T-helper 1 cell treated with Interleukin-12 subunit alpha and Interleukin-12 subunit beta and Interleukin-4 antibody, amounts not matched to agents 30 μg/mL and 1 μg/mL, for 36 hours (primary cell): ENCODE data around the gene IDUA.

Experiments
- H3K27ac Mint-ChIP-seq: one replicate; pipeline ENCODE4 v1.8.0; 2021; ENCODE audit warnings: mild to moderate bottlenecking, mixed read lengths
- H3K27me3 Mint-ChIP-seq: one replicate; pipeline ENCODE4 v1.8.0; 2021; ENCODE audit warnings: low read depth, mixed read lengths
- H3K36me3 Mint-ChIP-seq: one replicate; pipeline ENCODE4 v1.8.0; 2021; ENCODE audit warnings: low read depth, mixed read lengths
- H3K4me1 Mint-ChIP-seq: one replicate; pipeline ENCODE4 v1.8.0; 2021; ENCODE audit warnings: low read depth, mixed read lengths
- H3K4me3 Mint-ChIP-seq: one replicate; pipeline ENCODE4 v1.8.0; 2021; ENCODE audit warnings: mild to moderate bottlenecking, moderate library complexity, mixed read lengths
- H3K9me3 Mint-ChIP-seq: one replicate; pipeline ENCODE4 v1.8.0; 2021; ENCODE audit warnings: mixed read lengths

IDUA gene

GRCh38 chr4:952881-953573 is 33.8 kb upstream of the IDUA start:
- no peaks in the 10 kb centered on the region for H3K36me3 Mint-ChIP-seq
- no peak overlapping the region for H3K4me3 Mint-ChIP-seq
- no peaks in the 10 kb centered on the region for H3K9me3 Mint-ChIP-seq
- no peaks in the 10 kb centered on the region for H3K27me3 Mint-ChIP-seq
- no peak overlapping the region for H3K27ac Mint-ChIP-seq
- no peaks in the 10 kb centered on the region for H3K4me1 Mint-ChIP-seq

GRCh38 chr4:953574-953915 is 33.3 kb upstream of the IDUA start:
- Mint-ChIP-seq H3K4me1 (no peaks in the 10 kb centered on the region), H3K4me3 (no peak overlapping the region), H3K27me3 (no peaks in the 10 kb centered on the region), H3K27ac (no peak overlapping the region), H3K9me3 (no peaks in the 10 kb centered on the region), H3K36me3 (no peaks in the 10 kb centered on the region)

- Mint-ChIP-seq H3K36me3 (no peaks in the 10 kb centered on the region), H3K4me3 (no peak overlapping the region), H3K9me3 (no peaks in the 10 kb centered on the region), H3K27me3 (no peaks in the 10 kb centered on the region), H3K4me1 (no peaks in the 10 kb centered on the region), H3K27ac (no peak overlapping the region)
Observed at GRCh38 chr4:954211-955020, 32.4 kb upstream of the IDUA start.

- Mint-ChIP-seq H3K4me3 (no peak overlapping the region), H3K36me3 (no peaks in the 10 kb centered on the region), H3K27ac (no peak overlapping the region), H3K9me3 (no peaks in the 10 kb centered on the region), H3K27me3 (no peaks in the 10 kb centered on the region), H3K4me1 (no peaks in the 10 kb centered on the region)
Observed at GRCh38 chr4:955161-955921, 31.5 kb upstream of the IDUA start.

- Mint-ChIP-seq H3K9me3 (no peaks in the 10 kb centered on the region), H3K4me3 (no peak overlapping the region), H3K27ac (no peak overlapping the region), H3K4me1 (no peaks in the 10 kb centered on the region), H3K36me3 (no peaks in the 10 kb centered on the region), H3K27me3 (no peaks in the 10 kb centered on the region)
Observed at GRCh38 chr4:955931-956381, 30.9 kb upstream of the IDUA start.

- Mint-ChIP-seq H3K27ac (no peak overlapping the region), H3K27me3 (no peaks in the 10 kb centered on the region), H3K4me3 (no peak overlapping the region), H3K9me3 (no peaks in the 10 kb centered on the region), H3K36me3 (no peaks in the 10 kb centered on the region), H3K4me1 (no peaks in the 10 kb centered on the region)
Observed at GRCh38 chr4:956531-957230, 30.2 kb upstream of the IDUA start.

- H3K36me3 Mint-ChIP-seq = no peaks in the 10 kb centered on the region
Observed at GRCh38 chr4:957231-957580, 29.6 kb upstream of the IDUA start.

GRCh38 chr4:957581-958313 is 29.1 kb upstream of the IDUA start:
- Mint-ChIP-seq H3K27ac (no peak overlapping the region), H3K4me3 (no peak overlapping the region), H3K4me1 (no peaks in the 10 kb centered on the region), H3K9me3 (no peaks in the 10 kb centered on the region), H3K27me3 (no peaks in the 10 kb centered on the region), H3K36me3 (no peaks in the 10 kb centered on the region)

More at GRCh38 chr4:957231-957580, 29.6 kb upstream of the IDUA start:
- no peak overlapping the region for H3K4me3 Mint-ChIP-seq
- no peak overlapping the region for H3K27ac Mint-ChIP-seq
- no peaks in the 10 kb centered on the region for H3K27me3 Mint-ChIP-seq
- no peaks in the 10 kb centered on the region for H3K9me3 Mint-ChIP-seq
- no peaks in the 10 kb centered on the region for H3K4me1 Mint-ChIP-seq

- no peak overlapping the region for H3K4me3 Mint-ChIP-seq
Observed at GRCh38 chr4:958314-958665, 28.6 kb upstream of the IDUA start.

GRCh38 chr4:958696-959337 is 28.0 kb upstream of the IDUA start:
- H3K9me3 Mint-ChIP-seq = no peaks in the 10 kb centered on the region
- no peaks in the 10 kb centered on the region for H3K4me1 Mint-ChIP-seq
- H3K27me3 Mint-ChIP-seq = no peaks in the 10 kb centered on the region
- no peaks in the 10 kb centered on the region for H3K36me3 Mint-ChIP-seq
- no peak overlapping the region for H3K4me3 Mint-ChIP-seq
- no peak overlapping the region for H3K27ac Mint-ChIP-seq

More at GRCh38 chr4:958314-958665, 28.6 kb upstream of the IDUA start:
- Mint-ChIP-seq H3K9me3 (no peaks in the 10 kb centered on the region), H3K27ac (no peak overlapping the region), H3K4me1 (no peaks in the 10 kb centered on the region), H3K36me3 (no peaks in the 10 kb centered on the region), H3K27me3 (no peaks in the 10 kb centered on the region)

GRCh38 chr4:959338-960139 is 27.3 kb upstream of the IDUA start:
- H3K4me1 Mint-ChIP-seq = no peaks in the 10 kb centered on the region
- H3K36me3 Mint-ChIP-seq = no peaks in the 10 kb centered on the region
- H3K27ac Mint-ChIP-seq = no peak overlapping the region
- H3K27me3 Mint-ChIP-seq = no peaks in the 10 kb centered on the region
- no peak overlapping the region for H3K4me3 Mint-ChIP-seq
- no peaks in the 10 kb centered on the region for H3K9me3 Mint-ChIP-seq

GRCh38 chr4:960140-960635 is 26.7 kb upstream of the IDUA start:
- no peaks in the 10 kb centered on the region for H3K36me3 Mint-ChIP-seq
- H3K9me3 Mint-ChIP-seq = no peaks in the 10 kb centered on the region
- H3K4me1 Mint-ChIP-seq = no peaks in the 10 kb centered on the region

More at GRCh38 chr4:960140-960635, 26.7 kb upstream of the IDUA start:
- Mint-ChIP-seq H3K27ac (no peak overlapping the region), H3K4me3 (no peak overlapping the region), H3K27me3 (no peaks in the 10 kb centered on the region)
